GM12878 (cell line): ENCODE measurements around the gene SLC36A1.

ENCODE experiments used
- CBX5 ChIP-seq: sonication (generic); IDR thresholded peaks from 2 replicates; pipeline ENCODE4 v1.6.1; 2016; ENCODE audit warnings: low read depth, moderate library complexity, mild to moderate bottlenecking, inconsistent platforms
- CEBPB ChIP-seq, 2 experiments: fragments of 150-350 bp in 1 of 2; IDR thresholded peaks; 2 replicates each; pipeline ENCODE4 v1.6.1; 2012 to 2014; ENCODE audit warnings: low read depth in 2 of 2, low read length in 2 of 2, borderline replicate concordance in 1 of 2, inconsistent platforms in 1 of 2
- CHD2 ChIP-seq: IDR thresholded peaks from 2 replicates; pipeline ENCODE4 v1.6.1; 2011; ENCODE audit warnings: low read depth, low read length, improper control_type of control experiment, borderline replicate concordance
- EP300 ChIP-seq, 2 experiments: fragments of 150-350 bp in 1 of 2; IDR thresholded peaks; 2 replicates each; pipeline ENCODE4 v1.6.1; 2011 to 2012; ENCODE audit warnings: low read depth in 2 of 2, low read length in 2 of 2, borderline replicate concordance in 1 of 2, improper control_type of control experiment in 1 of 2, inconsistent platforms in 1 of 2; ENCODE audit not compliant: control insufficient read depth in 1 of 2
- FOXK2 ChIP-seq: fragments of 450-650 bp; IDR thresholded peaks from 2 replicates; pipeline ENCODE4 v1.6.1; 2017; ENCODE audit warnings: mild to moderate bottlenecking, moderate library complexity
- NFYB ChIP-seq: IDR thresholded peaks from 2 replicates; pipeline ENCODE4 v1.6.1; 2011; ENCODE audit warnings: low read depth, mild to moderate bottlenecking, low read length, improper control_type of control experiment, moderate library complexity; ENCODE audit not compliant: insufficient read depth
- NR2C2 ChIP-seq: IDR thresholded peaks from 2 replicates; pipeline ENCODE4 v1.6.1; 2011; ENCODE audit warnings: borderline replicate concordance, low read depth; ENCODE audit not compliant: control insufficient read depth, insufficient read length
- POLR2A ChIP-seq: IDR thresholded peaks from 2 replicates; pipeline ENCODE4 v1.6.1; 2011; ENCODE audit warnings: low read depth, mild to moderate bottlenecking, low read length
- RFX5 ChIP-seq: IDR thresholded peaks from 2 replicates; pipeline ENCODE4 v1.6.1; 2011; ENCODE audit warnings: low read depth, low read length, improper control_type of control experiment
- TF ChIP-seq, protein P1 (sequence below), 3 experiments: IDR thresholded peaks in 2 of 3; conservative IDR thresholded peaks in 1 of 3; 2 replicates each; pipeline ENCODE4 v1.5.1; 2011; ENCODE audit warnings: low read depth in 3 of 3, low read length in 3 of 3, mild to moderate bottlenecking in 3 of 3, control low read depth in 2 of 3, moderate library complexity in 2 of 3, inconsistent platforms in 1 of 3, mixed read lengths in 1 of 3; ENCODE audit not compliant: control insufficient read depth in 2 of 3, insufficient read depth in 1 of 3; ENCODE audit errors: extremely low read depth in 1 of 3

DNA sequence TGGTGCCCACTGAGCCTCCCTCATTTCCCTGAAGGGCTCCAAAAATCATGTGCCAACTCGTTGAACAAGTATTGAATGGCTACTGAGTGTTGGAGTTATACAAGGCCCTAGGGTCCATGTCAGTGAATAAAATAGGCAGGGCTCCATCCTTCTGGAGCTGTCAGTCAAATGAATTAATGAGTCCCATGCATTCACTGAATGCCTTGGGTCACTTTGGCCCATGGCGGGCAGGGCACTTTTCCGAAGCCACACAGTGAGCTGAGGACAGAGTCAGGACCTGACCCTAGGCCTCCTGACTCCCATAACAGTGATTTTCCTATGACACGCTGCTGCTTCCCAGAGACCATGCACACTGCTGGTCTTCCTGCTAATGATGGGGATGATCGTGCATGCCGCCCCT is 27.3 kb upstream of the SLC36A1 start:
- TF ChIP-seq POLR2A (no peak), CEBPB (IDR thresholded peaks at IDR 0.05; ENCODE audit: borderline replicate concordance in 1 of 2, low read depth in 2 of 2, low read length in 2 of 2) (no peak), EP300 (IDR thresholded peaks at IDR 0.05; ENCODE audit: borderline replicate concordance in 1 of 2, control insufficient read depth in 1 of 2, low read depth in 2 of 2, low read length in 2 of 2) (no peak), NR2C2 (no peak), CHD2 (no peak), CBX5 (no peak), FOXK2 (no peak), RFX5 (no peak), NFYB (no peak)
- TF ChIP-seq, protein P1, sequence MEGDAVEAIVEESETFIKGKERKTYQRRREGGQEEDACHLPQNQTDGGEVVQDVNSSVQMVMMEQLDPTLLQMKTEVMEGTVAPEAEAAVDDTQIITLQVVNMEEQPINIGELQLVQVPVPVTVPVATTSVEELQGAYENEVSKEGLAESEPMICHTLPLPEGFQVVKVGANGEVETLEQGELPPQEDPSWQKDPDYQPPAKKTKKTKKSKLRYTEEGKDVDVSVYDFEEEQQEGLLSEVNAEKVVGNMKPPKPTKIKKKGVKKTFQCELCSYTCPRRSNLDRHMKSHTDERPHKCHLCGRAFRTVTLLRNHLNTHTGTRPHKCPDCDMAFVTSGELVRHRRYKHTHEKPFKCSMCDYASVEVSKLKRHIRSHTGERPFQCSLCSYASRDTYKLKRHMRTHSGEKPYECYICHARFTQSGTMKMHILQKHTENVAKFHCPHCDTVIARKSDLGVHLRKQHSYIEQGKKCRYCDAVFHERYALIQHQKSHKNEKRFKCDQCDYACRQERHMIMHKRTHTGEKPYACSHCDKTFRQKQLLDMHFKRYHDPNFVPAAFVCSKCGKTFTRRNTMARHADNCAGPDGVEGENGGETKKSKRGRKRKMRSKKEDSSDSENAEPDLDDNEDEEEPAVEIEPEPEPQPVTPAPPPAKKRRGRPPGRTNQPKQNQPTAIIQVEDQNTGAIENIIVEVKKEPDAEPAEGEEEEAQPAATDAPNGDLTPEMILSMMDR (IDR thresholded peaks at IDR 0.05 in 2 of 3, conservative IDR thresholded peaks at IDR 0.05 in 1 of 3; ENCODE audit: control insufficient read depth in 2 of 3, extremely low read depth in 1 of 3, insufficient read depth in 1 of 3, low read depth in 3 of 3, low read length in 3 of 3): no peak
